GM21529 (cell line): ENCODE measurements around the gene CYP1B1.
"Not testable (repeated sequence)": the region's sequence is repeated elsewhere in the genome, so short reads cannot be mapped to it uniquely, and the experiment has no call there.

Source experiments
- ATAC-seq: cut with Tn5 transposase; IDR thresholded peaks from one replicate; pipeline ENCODE4 v1.9.1; 2021; ENCODE audit not compliant: unreplicated experiment

CYP1B1 gene

GRCh38 chr2:38099099-38100028 lies 23.4 kb upstream of the CYP1B1 start:
- ATAC-seq: no peak

GRCh38 chr2:38098421-38099098 lies 22.6 kb upstream of the CYP1B1 start:
- ATAC-seq: no peak

GRCh38 chr2:38097988-38098385 lies 22.0 kb upstream of the CYP1B1 start:
- ATAC-seq: no peak

GRCh38 chr2:38097258-38097987 lies 21.5 kb upstream of the CYP1B1 start:
- no peak for ATAC-seq

GRCh38 chr2:38095996-38096861 lies 20.3 kb upstream of the CYP1B1 start:
- peak; percentile 55 for ATAC-seq

GRCh38 chr2:38095079-38095995 lies 19.4 kb upstream of the CYP1B1 start:
- no peak for ATAC-seq

GRCh38 chr2:38093527-38094165 lies 17.7 kb upstream of the CYP1B1 start:
- ATAC-seq: no peak

- no peak for ATAC-seq
Measured at GRCh38 chr2:38092196-38092902, 16.4 kb upstream of the CYP1B1 start.

- ATAC-seq: no peak
Measured at GRCh38 chr2:38091760-38092159, 15.8 kb upstream of the CYP1B1 start.

- ATAC-seq: no peak
Measured at GRCh38 chr2:38090928-38091327, 15.0 kb upstream of the CYP1B1 start.

- ATAC-seq: not testable (repeated sequence)
Measured at GRCh38 chr2:38090212-38090611, 14.3 kb upstream of the CYP1B1 start.

- ATAC-seq: not testable (repeated sequence)
Measured at GRCh38 chr2:38085998-38086698, 10.2 kb upstream of the CYP1B1 start.

- ATAC-seq: not testable (repeated sequence)
Measured at GRCh38 chr2:38084556-38084955, 8.6 kb upstream of the CYP1B1 start.

- ATAC-seq: not testable (repeated sequence)
Measured at GRCh38 chr2:38082727-38083126, 6.8 kb upstream of the CYP1B1 start.

GRCh38 chr2:38080346-38080745 lies 4.4 kb upstream of the CYP1B1 start:
- no peak for ATAC-seq

GRCh38 chr2:38079116-38080052 lies 3.4 kb upstream of the CYP1B1 start:
- ATAC-seq: no peak

- ATAC-seq: no peak
Measured at GRCh38 chr2:38077431-38077769, 1.4 kb upstream of the CYP1B1 start.
